ENCODE results near the gene ACSM4. TPM values are rescaled to one million over a fixed set of nuclear protein-coding genes. Genes with fewer than 3 reads are reported as not detected.

ACSM4 gene
- total and polyA plus RNA-seq, 4 donors, result not detected

- TF ChIP-seq ZBTB33 (IDR thresholded peaks at IDR 0.05) (no peak), FOXA2 (IDR thresholded peaks at IDR 0.05) (no peak), YY1 (IDR thresholded peaks at IDR 0.05) (no peak), GABPA (IDR thresholded peaks at IDR 0.05 in 1 of 2, conservative IDR thresholded peaks at IDR 0.05 in 1 of 2) (no peak), RXRA (IDR thresholded peaks at IDR 0.05) (no peak), FOXA1 (IDR thresholded peaks at IDR 0.05) (no peak), HNF4A (conservative IDR thresholded peaks at IDR 0.05) (no peak), MAX (IDR thresholded peaks at IDR 0.05) (no peak), CTCF (IDR thresholded peaks at IDR 0.05; ENCODE audit: low read depth, low read length, missing input control) (no peak), REST (IDR thresholded peaks at IDR 0.05) (no peak), EGR1 (IDR thresholded peaks at IDR 0.05; ENCODE audit: low read depth in 2 of 2) (no peak), TAF1 (conservative IDR thresholded peaks at IDR 0.05) (no peak), JUND (IDR thresholded peaks at IDR 0.05) (no peak), NR2F2 (IDR thresholded peaks at IDR 0.05) (no peak), RAD21 (IDR thresholded peaks at IDR 0.05) (no peak), ATF3 (IDR thresholded peaks at IDR 0.05) (no peak), SP1 (IDR thresholded peaks at IDR 0.05) (no peak), HNF4G (IDR thresholded peaks at IDR 0.05) (no peak)
- DNase-seq (ENCODE audit: low spot score), result no peak
- Histone ChIP-seq H3K27me3 (ENCODE audit: control insufficient read depth in 4 of 4, insufficient read depth in 4 of 4, low read length in 3 of 4) (no peaks in the 10 kb centered on the region), H3K4me3 (ENCODE audit: low read depth in 1 of 3, low read length in 3 of 3) (no peak overlapping the region), H3K9ac (ENCODE audit: low read depth in 1 of 2, low read length in 2 of 2) (no peak overlapping the region), H3K36me3 (ENCODE audit: control insufficient read depth in 4 of 4, insufficient read depth in 3 of 4, low read depth in 1 of 4, low read length in 3 of 4) (no peaks in the 10 kb centered on the region), H3K9me3 (ENCODE audit: control insufficient read depth in 4 of 4, low read length in 3 of 4) (no peaks in the 10 kb centered on the region), H3K4me1 (ENCODE audit: control insufficient read depth in 4 of 4, insufficient read depth in 4 of 4, low read length in 3 of 4) (no peaks in the 10 kb centered on the region), H3K27ac (ENCODE audit: low read depth in 1 of 2, low read length in 2 of 2) (no peak overlapping the region)
- 91% methylated on average over 4 of the region's 4 CpGs for whole genome bisulfite sequencing
Measured at GRCh38 chr12:7310070-7310469, 6.2 kb downstream of the ACSM4 start.

All from liver (tissue), 9 donors.